ENCODE measurements around the gene BEND4.

DNA sequence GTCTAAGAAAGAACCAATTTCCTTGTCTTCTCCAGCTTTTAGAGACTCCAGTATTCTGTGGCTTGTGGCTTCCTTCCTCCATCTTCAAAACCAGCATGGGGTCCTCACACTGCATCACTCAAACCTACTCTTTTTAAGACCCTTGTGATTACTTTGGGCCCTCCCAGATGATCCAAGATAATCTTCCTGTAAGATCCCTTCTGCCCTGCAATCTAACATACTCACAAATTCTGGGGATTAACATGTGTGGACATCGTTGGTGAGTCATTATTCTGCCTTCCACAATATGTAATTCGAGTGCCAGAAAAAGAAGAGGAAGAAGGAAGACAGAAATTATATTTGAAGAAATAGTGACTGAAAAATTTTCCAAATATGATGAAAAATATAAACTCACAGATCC is 47.9 kb downstream of the BEND4 start:
- TF ChIP-seq POLR2A (IDR thresholded peaks at IDR 0.05), result no peak
- TF ChIP-seq, protein P1, sequence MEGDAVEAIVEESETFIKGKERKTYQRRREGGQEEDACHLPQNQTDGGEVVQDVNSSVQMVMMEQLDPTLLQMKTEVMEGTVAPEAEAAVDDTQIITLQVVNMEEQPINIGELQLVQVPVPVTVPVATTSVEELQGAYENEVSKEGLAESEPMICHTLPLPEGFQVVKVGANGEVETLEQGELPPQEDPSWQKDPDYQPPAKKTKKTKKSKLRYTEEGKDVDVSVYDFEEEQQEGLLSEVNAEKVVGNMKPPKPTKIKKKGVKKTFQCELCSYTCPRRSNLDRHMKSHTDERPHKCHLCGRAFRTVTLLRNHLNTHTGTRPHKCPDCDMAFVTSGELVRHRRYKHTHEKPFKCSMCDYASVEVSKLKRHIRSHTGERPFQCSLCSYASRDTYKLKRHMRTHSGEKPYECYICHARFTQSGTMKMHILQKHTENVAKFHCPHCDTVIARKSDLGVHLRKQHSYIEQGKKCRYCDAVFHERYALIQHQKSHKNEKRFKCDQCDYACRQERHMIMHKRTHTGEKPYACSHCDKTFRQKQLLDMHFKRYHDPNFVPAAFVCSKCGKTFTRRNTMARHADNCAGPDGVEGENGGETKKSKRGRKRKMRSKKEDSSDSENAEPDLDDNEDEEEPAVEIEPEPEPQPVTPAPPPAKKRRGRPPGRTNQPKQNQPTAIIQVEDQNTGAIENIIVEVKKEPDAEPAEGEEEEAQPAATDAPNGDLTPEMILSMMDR (IDR thresholded peaks at IDR 0.05), result no peak
